CD4-positive, alpha-beta T cell treated with Interleukin-15 for 1 hour (primary cell): ENCODE results near the gene SNX14.
"Not testable (repeated sequence)": the region's sequence is repeated elsewhere in the genome, so short reads cannot be mapped to it uniquely, and the experiment has no call there.

Source experiments
- DNase-seq: peaks from one replicate; pipeline ENCODE4 v3.0.0-alpha.2; 2020

Gene SNX14

DNA sequence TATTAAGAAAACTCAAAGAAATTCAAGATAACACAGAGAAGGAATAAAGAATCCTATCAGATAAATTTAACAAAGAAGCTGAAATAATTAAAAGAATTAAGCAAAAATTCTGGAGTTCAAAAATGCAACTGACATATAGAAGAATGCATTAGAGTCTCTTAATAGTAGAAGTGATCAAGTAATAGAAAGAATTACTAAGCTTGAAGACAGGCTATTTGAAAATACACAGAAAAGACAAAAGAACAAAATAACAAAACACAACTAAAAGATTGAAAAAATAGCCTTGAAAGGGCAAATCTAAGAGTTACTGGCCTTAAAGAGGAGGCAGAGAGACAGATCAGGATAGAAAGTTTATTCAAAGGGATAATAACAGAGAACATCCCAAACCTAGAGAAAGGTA is 12.1 kb downstream of the SNX14 start:
- DNase-seq = no peak

- DNase-seq = no peak
Measured at GRCh38 chr6:85580878-85581267, 12.8 kb downstream of the SNX14 start.

GRCh38 chr6:85580118-85580877 is 13.4 kb downstream of the SNX14 start:
- no peak for DNase-seq

DNA sequence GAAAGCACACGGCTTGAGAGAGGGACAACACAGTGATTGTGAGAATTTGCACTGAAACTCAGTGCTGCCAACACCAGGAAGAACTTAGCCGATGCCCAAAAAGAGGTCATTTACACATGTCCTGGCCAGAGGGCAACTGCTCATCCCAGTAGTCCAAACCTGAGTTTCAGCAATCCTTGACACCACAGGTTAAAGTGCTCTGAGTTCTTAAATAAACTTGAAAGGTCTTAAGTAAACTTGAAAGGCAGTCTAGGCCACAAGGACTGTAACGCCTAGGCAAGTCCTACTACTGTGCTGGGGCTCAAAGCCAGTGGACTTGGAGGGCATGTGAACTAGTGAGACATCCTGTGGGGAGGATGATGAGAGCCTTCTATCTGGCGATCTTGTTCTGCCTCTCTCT is 14.1 kb downstream of the SNX14 start:
- DNase-seq = no peak

DNA sequence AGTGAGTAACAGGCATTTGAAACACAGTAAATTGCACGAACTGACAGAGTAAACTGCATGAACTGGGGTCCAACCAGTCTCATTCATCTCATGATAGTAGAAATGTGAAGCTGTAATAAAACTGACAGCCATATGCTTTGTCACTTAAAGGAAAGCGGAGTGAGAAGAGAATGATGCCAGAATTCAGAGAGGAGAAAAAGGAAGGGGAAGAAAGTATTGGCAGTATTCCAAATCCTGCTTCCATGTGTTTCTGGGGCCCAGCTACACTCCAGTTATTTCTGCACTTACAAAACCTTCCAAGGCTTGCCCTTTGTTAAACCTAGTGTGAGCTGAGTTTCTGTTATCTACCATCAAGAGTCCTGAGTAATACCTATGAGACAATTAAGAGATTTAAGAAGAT is 17.2 kb downstream of the SNX14 start:
- no peak for DNase-seq

DNA sequence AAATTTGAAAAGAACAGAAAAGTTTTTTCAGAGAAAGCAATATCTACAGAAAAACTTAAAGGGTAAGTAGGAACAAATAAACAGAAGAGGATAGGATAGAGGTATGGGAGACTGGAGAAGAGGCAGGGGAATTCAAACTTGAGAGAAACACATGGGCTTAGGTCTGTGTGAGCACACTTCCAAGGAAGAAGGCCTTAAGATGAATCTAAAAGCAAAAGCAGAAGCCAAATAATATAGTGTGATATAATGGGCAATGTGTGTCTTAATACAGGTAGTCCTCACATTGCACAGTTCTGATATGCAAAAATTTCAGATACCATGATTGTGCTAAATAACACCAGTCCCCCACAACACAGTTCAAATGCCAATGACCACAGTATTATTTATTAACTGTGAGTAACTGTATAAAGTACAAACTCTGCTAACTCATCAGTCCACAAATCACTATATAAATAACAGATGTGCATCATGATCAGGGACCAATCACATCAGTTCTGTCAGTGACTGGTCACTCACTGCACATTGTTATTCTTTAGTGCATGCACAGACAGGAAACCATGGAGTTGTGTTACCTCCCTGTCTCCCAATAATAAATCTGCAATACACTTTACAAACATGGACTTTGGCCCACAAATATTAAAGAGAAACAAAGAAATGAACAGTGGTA is 18.6 kb downstream of the SNX14 start:
- DNase-seq = no peak

DNA sequence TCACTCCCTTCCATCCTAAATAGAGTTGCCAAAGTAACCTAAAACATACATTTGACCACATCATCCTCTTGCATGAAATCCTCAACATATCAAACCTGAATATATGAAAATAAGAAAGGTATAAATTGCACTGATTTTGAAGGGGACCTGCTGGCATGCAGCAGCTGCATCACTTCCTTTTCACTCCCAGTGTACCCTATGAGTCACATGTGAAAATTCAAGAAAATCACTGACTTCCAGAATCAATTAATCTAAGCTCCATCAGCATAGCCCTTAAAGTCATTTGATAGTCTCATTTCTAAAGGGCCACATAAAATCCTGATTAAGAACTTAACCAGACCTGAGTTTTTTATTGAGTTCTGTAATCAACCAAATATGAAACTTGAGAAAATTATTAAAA is 24.3 kb downstream of the SNX14 start:
- DNase-seq = no peak

GRCh38 chr6:85568411-85568810 is 25.2 kb downstream of the SNX14 start:
- DNase-seq = no peak

DNA sequence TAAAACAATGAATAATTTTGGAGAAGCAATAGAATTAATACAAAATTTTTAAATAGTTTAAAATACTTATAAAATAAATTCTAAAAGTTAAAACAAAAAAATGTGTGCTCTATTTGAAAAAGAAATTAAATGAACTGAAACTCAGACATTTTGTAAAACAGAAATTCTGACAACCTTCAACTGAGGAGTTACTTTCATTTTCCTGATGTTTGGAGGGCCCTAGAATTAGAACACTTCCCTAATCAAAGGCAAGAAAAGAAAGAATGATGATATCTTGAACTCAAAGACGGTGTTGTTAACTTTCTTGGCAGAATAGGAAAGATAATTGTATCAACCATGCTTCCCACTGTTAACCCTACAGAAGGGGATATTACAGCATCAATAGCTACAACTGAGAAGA is 27.9 kb downstream of the SNX14 start:
- DNase-seq = no peak

DNA sequence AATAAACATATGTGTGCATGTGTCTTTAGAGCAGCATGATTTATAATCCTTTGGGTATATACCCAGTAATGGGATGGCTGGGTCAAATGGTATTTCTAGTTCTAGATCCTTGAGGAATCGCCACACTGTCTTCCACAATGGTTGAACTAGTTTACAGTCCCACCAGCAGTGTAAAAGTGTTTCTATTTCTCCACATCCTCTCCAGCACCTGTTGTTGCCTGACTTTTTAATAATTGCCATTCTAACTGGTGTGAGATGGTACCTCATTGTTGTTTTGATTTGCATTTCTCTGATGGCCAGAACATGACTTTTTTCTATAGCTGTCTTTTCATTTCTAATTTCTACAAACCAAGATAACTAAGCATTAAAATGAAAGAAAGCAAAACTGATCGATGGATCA is 29.4 kb downstream of the SNX14 start:
- DNase-seq = not testable (repeated sequence)

DNA sequence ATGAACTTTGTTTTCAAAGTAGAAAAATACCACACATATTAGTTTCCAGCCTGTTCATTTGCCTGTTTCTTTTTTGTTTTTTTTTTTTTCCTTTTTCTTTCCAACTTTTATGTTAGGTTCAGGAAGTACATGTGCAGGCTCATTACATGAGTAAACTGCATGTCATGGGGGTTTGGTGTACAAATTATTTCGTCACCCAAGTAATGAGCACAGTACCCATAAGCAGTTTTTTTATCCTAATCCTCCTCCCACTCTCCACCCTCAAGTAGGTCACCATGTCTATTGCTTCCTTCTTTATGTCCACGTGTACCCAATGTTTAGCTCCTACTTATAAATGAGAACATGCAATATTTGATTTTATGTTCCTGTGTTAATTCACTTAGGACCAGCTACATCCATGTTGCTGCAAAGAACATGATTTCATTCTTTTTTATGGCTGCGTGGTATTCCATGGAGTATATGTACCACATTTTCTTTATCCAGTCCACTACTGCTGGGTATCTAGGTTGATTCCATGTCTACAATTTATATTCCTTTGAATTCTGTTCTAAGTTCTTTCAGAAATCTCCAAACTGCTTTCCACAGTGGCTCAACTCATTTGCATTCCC is 31.8 kb downstream of the SNX14 start:
- DNase-seq = no peak

DNA sequence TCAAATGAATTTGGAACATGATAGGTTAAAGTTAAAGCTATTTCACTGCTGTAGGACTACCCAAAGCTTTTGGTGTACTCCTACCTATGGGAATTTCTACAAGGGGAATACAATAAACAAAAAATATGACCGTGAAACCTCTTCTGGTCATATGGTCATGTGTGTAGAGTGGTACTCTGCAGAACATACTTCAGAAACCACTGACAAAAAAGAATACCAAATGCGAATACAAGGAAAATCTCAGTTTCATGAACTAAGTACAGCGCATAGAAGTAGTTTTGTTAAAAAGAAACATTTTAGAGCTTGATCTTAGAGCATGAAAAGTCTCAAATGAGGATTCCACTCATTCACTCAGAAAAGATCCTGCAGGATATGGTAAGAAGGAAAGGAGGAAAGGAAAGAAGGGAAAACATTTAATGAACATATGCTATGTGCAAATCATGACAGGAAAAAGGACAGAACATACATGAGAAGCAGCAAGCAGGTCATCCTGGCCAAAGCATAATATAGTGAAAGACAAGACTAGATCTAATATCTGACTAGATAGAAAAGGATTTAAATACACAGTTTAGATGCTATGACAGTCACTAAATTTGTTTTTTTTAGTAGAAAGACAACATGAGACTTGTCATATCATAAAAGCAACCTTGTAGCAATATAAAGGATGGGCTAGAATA is 36.5 kb downstream of the SNX14 start:
- DNase-seq = no peak

- no peak for DNase-seq
Measured at GRCh38 chr6:85552652-85553051, 41.0 kb downstream of the SNX14 start.

DNA sequence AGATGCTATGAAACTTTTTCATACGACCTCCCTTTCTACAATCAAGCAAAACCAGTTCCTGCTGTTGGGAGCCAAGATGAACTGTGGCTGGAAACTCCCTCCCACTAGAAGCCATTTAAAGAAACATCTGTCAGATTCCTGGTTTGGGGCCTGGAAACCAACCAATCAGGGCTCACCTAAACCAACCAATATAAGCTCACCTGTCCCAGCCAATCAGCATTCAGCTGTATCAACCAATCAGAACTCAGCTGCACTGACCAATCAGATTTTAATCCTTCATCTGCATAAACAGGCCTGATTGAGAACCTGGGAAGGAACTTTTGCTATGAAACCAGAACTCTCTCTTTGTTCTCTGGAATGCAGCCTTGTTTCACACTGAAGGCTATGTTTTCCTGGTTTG is 42.4 kb downstream of the SNX14 start:
- DNase-seq = no peak

- no peak for DNase-seq
Measured at GRCh38 chr6:85547719-85548118, 45.9 kb downstream of the SNX14 start.

GRCh38 chr6:85544776-85545175 is 48.9 kb downstream of the SNX14 start:
- DNase-seq = no peak

DNA sequence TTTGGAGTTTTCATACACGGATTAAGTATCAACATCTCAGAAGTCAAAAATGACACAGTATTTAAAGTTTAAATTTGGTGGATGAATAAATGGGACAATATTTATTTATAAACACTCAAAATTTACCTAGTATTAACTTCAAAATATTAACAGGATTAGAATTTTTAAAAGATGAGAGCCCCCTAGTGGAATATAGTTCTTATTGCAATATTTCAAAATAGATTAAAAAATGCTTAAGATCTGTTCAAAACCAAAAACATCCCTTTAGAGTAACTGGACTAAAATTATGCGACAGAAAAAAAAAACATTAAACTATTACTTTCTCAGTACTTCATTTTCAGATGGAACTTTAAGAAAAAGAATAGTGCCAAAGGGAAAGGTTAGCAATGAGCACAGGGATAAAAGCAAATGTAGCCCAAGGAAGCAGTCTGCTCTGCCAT is 56.6 kb downstream of the SNX14 start:
- no peak for DNase-seq

DNA sequence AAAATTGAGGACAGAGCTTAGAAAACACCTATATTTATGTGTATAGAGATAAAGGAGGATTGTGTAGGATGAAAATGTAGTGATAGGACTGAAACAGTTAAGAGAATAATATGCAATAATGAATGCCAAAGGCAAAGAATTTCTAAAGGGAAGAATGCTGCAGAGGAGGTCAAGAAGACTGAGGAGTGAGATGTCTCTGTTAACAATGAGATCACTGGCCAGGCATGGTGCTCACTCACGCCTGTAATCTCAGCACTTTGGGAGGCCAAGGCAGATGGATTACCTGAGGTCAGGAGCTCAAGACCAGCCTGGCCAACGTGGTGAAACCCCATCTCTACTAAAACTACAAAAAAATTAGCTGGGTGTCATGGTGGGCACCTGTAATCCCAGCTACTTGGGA is 69.4 kb downstream of the SNX14 start:
- not testable (repeated sequence) for DNase-seq

- DNase-seq = no peak
Measured at GRCh38 chr6:85516168-85516567, 77.5 kb downstream of the SNX14 start.

DNA sequence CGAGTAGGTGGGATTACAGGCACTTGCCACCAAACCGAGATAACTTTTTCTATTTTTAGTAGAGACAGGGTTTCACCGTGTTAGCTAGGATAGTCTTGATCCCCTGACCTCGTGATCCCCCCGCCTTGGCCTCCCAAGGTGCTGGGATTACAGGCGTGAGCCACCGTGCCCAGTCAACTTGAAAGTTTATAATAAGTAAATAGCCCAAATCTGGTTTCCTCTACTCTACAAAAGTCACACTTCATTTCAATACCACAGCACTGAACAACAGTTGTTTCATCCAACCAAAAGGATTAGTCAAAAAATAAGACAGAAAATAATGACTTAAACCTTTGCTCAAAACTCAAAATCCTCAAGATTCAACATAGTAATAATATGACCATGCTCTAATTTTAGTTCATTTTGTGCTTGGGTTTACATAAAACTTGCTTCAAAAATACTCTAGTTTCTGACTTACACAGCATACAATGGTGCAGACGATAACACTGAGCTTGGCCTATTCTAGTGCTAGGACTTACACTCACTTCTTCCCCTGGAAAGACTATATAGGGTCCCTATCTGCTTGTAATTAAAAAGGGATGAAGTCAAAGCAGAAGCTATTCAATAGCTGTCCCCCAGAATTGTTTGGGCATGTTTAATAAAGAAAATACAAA is 87.1 kb downstream of the SNX14 start:
- DNase-seq = no peak

- DNase-seq = no peak
Measured at GRCh38 chr6:85498596-85499258, 94.9 kb downstream of the SNX14 start.

DNA sequence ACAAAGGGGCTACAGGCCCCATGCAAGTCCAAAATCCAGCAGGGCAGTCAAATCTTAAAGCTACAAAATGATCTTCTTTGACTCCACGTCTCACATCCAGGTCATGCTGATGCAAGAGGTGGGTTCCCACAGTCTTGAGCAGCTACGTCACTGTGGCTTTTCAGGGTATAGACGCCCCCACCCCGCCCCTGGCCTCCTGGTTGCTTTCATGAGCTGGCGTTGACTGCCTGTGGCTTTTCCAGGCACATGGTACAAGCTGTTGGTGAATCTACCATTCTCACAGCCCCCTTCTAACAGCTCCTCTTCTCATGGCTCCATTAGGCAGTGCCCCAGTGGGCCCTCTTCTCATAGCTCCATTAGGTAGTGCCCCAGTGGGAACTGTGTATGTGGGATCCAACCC is 96.8 kb downstream of the SNX14 start:
- DNase-seq = no peak
